Ishikawa (cell line): Measurements from ENCODE around the gene GXYLT2.

Experiments used
- CEBPB ChIP-seq: IDR thresholded peaks from 2 replicates; pipeline ENCODE4 v1.6.1; 2012
- CREB1 ChIP-seq: IDR thresholded peaks from 2 replicates; pipeline ENCODE4 v1.6.1; 2012; ENCODE audit warnings: low read depth
- EGR1 ChIP-seq: IDR thresholded peaks from 2 replicates; pipeline ENCODE4 v1.6.1; 2012
- EP300 ChIP-seq: IDR thresholded peaks from 2 replicates; pipeline ENCODE4 v1.6.1; 2012; ENCODE audit warnings: borderline replicate concordance
- FOXM1 ChIP-seq: IDR thresholded peaks from 2 replicates; pipeline ENCODE4 v1.6.1; 2012; ENCODE audit warnings: low read depth, borderline replicate concordance
- MAX ChIP-seq: IDR thresholded peaks from 2 replicates; pipeline ENCODE4 v1.6.1; 2012
- NFIC ChIP-seq: IDR thresholded peaks from 2 replicates; pipeline ENCODE4 v1.6.1; 2012
- RAD21 ChIP-seq: IDR thresholded peaks from 2 replicates; pipeline ENCODE4 v1.6.1; 2012; ENCODE audit warnings: low read depth
- REST ChIP-seq: IDR thresholded peaks from 2 replicates; pipeline ENCODE4 v1.6.1; 2012; ENCODE audit warnings: low read depth, mild to moderate bottlenecking
- TAF1 ChIP-seq: IDR thresholded peaks from 2 replicates; pipeline ENCODE4 v1.6.1; 2012; ENCODE audit warnings: low read depth, mild to moderate bottlenecking
- TCF12 ChIP-seq: IDR thresholded peaks from 2 replicates; pipeline ENCODE4 v1.6.1; 2012; ENCODE audit warnings: low read depth
- TEAD4 ChIP-seq: IDR thresholded peaks from 2 replicates; pipeline ENCODE4 v1.6.1; 2012
- USF1 ChIP-seq: IDR thresholded peaks from 2 replicates; pipeline ENCODE4 v1.6.1; 2012
- YY1 ChIP-seq: IDR thresholded peaks from 2 replicates; pipeline ENCODE4 v1.6.1; 2012; ENCODE audit warnings: low read depth
- ZBTB7A ChIP-seq: IDR thresholded peaks from 2 replicates; pipeline ENCODE4 v1.6.1; 2012; ENCODE audit warnings: low read depth

The GXYLT2 gene

GRCh38 chr3:72897758-72898007, 9.8 kb downstream of the GXYLT2 start:
- TF ChIP-seq TCF12 (no peak), ZBTB7A (no peak), CREB1 (no peak), YY1 (no peak), FOXM1 (no peak), MAX (no peak), TAF1 (no peak), EGR1 (no peak), TEAD4 (no peak), EP300 (no peak), CEBPB (no peak), RAD21 (no peak), REST (no peak), NFIC (no peak), USF1 (no peak)

- TF ChIP-seq CEBPB, result no peak
- no peak for TF ChIP-seq NFIC
- TF ChIP-seq EP300, result no peak
- no peak for TF ChIP-seq TAF1
- TF ChIP-seq RAD21, result no peak
- no peak for TF ChIP-seq USF1
- TF ChIP-seq TCF12, result no peak
- TF ChIP-seq EGR1, result no peak
- TF ChIP-seq CREB1, result no peak
- no peak for TF ChIP-seq ZBTB7A
- TF ChIP-seq FOXM1, result no peak
- TF ChIP-seq TEAD4, result no peak
- no peak for TF ChIP-seq YY1
- no peak for TF ChIP-seq MAX
- TF ChIP-seq REST, result no peak
These were observed 11.5 kb downstream of the GXYLT2 start for GRCh38 chr3:72899349-72899765.

GRCh38 chr3:72900048-72900447, 12.2 kb downstream of the GXYLT2 start:
- TF ChIP-seq YY1 (no peak), ZBTB7A (no peak), FOXM1 (no peak), REST (no peak), TCF12 (no peak), USF1 (no peak), EP300 (no peak), TAF1 (no peak), TEAD4 (no peak), RAD21 (no peak), EGR1 (no peak)

GRCh38 chr3:72901840-72902239, 14.0 kb downstream of the GXYLT2 start:
- TF ChIP-seq EP300, result no peak
- TF ChIP-seq USF1, result no peak
- no peak for TF ChIP-seq EGR1
- no peak for TF ChIP-seq TEAD4
- TF ChIP-seq MAX, result no peak
- TF ChIP-seq CEBPB, result no peak
- TF ChIP-seq FOXM1, result no peak
- TF ChIP-seq TCF12, result no peak
- no peak for TF ChIP-seq RAD21
- no peak for TF ChIP-seq CREB1
- no peak for TF ChIP-seq NFIC
- TF ChIP-seq YY1, result no peak
